ENCODE data around the gene FAM9B. TPM values are rescaled to one million over a fixed set of nuclear protein-coding genes. Genes with fewer than 3 reads are reported as not detected.

Gene FAM9B
- total and polyA plus RNA-seq, 2 of the 4 experiments (the other 2 are of a cell fraction), result not detected

DNA sequence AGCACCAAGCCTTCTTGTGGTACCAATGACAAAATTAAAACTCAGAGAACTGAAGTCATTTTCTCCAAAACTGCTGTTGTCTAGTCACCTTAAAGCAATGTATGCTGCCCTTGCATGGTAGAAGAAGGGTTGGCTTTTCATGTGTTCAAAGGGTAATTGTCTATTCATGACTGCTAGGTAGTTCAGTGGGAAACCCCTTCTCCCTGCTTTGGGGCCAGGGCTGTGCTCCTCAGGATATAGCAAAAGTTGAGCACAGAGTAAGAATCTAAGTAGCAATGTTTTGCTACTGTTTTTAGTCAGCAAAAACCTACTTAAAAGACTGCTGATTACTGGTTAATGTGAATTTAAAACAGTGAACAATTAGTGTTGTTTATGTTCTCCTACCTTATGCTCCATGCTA lies 30.8 kb upstream of the FAM9B start:
- no peak overlapping the region for H2BK120ac ChIP-seq (ENCODE audit: low read depth, low read length)
- H3K4me1 ChIP-seq (ENCODE audit: control insufficient read depth, insufficient read depth, low read length), result peaks cover 2% of the 10 kb centered on the region; the same call in 1 of the 2 replicates
- no peak overlapping the region for H3K4me3 ChIP-seq (ENCODE audit: insufficient read depth, low read depth, low read length)
- H3K56ac ChIP-seq (ENCODE audit: extremely low read depth, insufficient read depth, low read length), result no peak overlapping the region
- H3K9ac ChIP-seq (ENCODE audit: low read depth, low read length), result no peak overlapping the region
- H2AK5ac ChIP-seq (ENCODE audit: low read depth, low read length), result no peak overlapping the region
- dilution Hi-C loops (cut with HindIII; ENCODE audit: low sequenced_read_pairs, unreplicated experiment), result no loop called here
- no peak overlapping the region for H2AK9ac ChIP-seq (replicated peaks; ENCODE audit: low read depth, low read length, poor library complexity)
- H3K4me2 ChIP-seq (ENCODE audit: low read depth, low read length), result no peak overlapping the region
- no peaks in the 10 kb centered on the region for H3K27me3 ChIP-seq (ENCODE audit: control insufficient read depth, insufficient read depth, low read length)
- H3K23ac ChIP-seq (ENCODE audit: low read depth, low read length), result no peak overlapping the region
- H3K27ac ChIP-seq (ENCODE audit: insufficient read depth, low read length), result no peak overlapping the region
- no peaks in the 10 kb centered on the region for H3K36me3 ChIP-seq (ENCODE audit: control insufficient read depth, insufficient read depth, low read length)
- TF ChIP-seq CHD1 (IDR thresholded peaks at IDR 0.05; ENCODE audit: low read depth, low read length) (no peak), MXI1 (IDR thresholded peaks at IDR 0.05; ENCODE audit: borderline replicate concordance, low read depth, low read length) (no peak), RFX5 (IDR thresholded peaks at IDR 0.05; ENCODE audit: low read depth, low read length) (no peak), POLR2A (IDR thresholded peaks at IDR 0.05; ENCODE audit: low read depth, low read length) (no peak), FOS (IDR thresholded peaks at IDR 0.05; ENCODE audit: low read depth, low read length) (no peak), BHLHE40 (IDR thresholded peaks at IDR 0.05; ENCODE audit: low read depth, low read length) (no peak), SMC3 (IDR thresholded peaks at IDR 0.05; ENCODE audit: low read depth, low read length) (no peak), CEBPB (IDR thresholded peaks at IDR 0.05; ENCODE audit: low read depth, low read length) (no peak), RCOR1 (IDR thresholded peaks at IDR 0.05; ENCODE audit: insufficient replicate concordance, low read length) (no peak), NFE2L2 (IDR thresholded peaks at IDR 0.05; ENCODE audit: low read depth, low read length) (no peak)
- TF ChIP-seq, protein P1, sequence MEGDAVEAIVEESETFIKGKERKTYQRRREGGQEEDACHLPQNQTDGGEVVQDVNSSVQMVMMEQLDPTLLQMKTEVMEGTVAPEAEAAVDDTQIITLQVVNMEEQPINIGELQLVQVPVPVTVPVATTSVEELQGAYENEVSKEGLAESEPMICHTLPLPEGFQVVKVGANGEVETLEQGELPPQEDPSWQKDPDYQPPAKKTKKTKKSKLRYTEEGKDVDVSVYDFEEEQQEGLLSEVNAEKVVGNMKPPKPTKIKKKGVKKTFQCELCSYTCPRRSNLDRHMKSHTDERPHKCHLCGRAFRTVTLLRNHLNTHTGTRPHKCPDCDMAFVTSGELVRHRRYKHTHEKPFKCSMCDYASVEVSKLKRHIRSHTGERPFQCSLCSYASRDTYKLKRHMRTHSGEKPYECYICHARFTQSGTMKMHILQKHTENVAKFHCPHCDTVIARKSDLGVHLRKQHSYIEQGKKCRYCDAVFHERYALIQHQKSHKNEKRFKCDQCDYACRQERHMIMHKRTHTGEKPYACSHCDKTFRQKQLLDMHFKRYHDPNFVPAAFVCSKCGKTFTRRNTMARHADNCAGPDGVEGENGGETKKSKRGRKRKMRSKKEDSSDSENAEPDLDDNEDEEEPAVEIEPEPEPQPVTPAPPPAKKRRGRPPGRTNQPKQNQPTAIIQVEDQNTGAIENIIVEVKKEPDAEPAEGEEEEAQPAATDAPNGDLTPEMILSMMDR (conservative IDR thresholded peaks at IDR 0.05; ENCODE audit: low read depth, low read length), result no peak
- TF ChIP-seq, protein P2, sequence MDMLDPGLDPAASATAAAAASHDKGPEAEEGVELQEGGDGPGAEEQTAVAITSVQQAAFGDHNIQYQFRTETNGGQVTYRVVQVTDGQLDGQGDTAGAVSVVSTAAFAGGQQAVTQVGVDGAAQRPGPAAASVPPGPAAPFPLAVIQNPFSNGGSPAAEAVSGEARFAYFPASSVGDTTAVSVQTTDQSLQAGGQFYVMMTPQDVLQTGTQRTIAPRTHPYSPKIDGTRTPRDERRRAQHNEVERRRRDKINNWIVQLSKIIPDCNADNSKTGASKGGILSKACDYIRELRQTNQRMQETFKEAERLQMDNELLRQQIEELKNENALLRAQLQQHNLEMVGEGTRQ (IDR thresholded peaks at IDR 0.05; ENCODE audit: low read depth, low read length), result no peak
- DNase-seq (no peak), ATAC-seq (ENCODE audit: low read depth) (no peak)
- no peak overlapping the region for H4K8ac ChIP-seq (ENCODE audit: low read depth in 2 of 2, low read length in 2 of 2)
- H2BK15ac ChIP-seq (ENCODE audit: low read depth, low read length), result no peak overlapping the region
- no TSS peak for BruUV-seq (replicated peaks)
- no peaks in the 10 kb centered on the region for H4K20me1 ChIP-seq (ENCODE audit: insufficient read depth, low read length)
- no peak overlapping the region for H3K14ac ChIP-seq (replicated peaks; ENCODE audit: low read depth, low read length)
- ChIA-PET CTCF (no interaction called here), POLR2A (ENCODE audit: unreplicated experiment) (no interaction called here)
- H2BK20ac ChIP-seq (ENCODE audit: low read depth, low read length), result no peak overlapping the region
- H3K18ac ChIP-seq (ENCODE audit: low read depth, low read length), result no peak overlapping the region
- H3K9me1 ChIP-seq (ENCODE audit: insufficient read depth, low read length), result no peaks in the 10 kb centered on the region
- H4K91ac ChIP-seq (ENCODE audit: insufficient read depth, low read depth, low read length), result no peak overlapping the region
- no peaks in the 10 kb centered on the region for H3K9me3 ChIP-seq (ENCODE audit: control insufficient read depth, insufficient read depth, low read length)
- no peak overlapping the region for H3K4ac ChIP-seq (ENCODE audit: low read depth, low read length)
- no peak overlapping the region for H4K5ac ChIP-seq (ENCODE audit: low read depth, low read length)
- H2AFZ ChIP-seq (replicated peaks; ENCODE audit: low read length, poor library complexity), result no peak overlapping the region
- in situ Hi-C loops (cut with MboI; ENCODE audit: low sequenced_read_pairs), result no loop called here
- intact Hi-C loops (cut with micrococcal nuclease), result no loop called here
- no peak overlapping the region for H2BK5ac ChIP-seq (ENCODE audit: low read depth, low read length, poor library complexity, severe bottlenecking)
- H3K79me1 ChIP-seq (ENCODE audit: low read depth in 1 of 2, low read length in 2 of 2), result no peaks in the 10 kb centered on the region
